Type B pancreatic cell (in vitro differentiated cells): ENCODE results near the gene TRPM3. TPM values are rescaled to one million over a fixed set of nuclear protein-coding genes. Genes with fewer than 3 reads are reported as not detected.
A peak's percentile ranks its signal among the peaks of the same experiment; 100 is the strongest.
"Not testable (repeated sequence)": the region's sequence is repeated elsewhere in the genome, so short reads cannot be mapped to it uniquely, and the experiment has no call there.

Experiments
- DNase-seq: peaks from one replicate; pipeline ENCODE4 v3.0.0; 2021; ENCODE audit warnings: mixed read lengths; ENCODE audit not compliant: unreplicated experiment; ENCODE audit errors: extremely low spot score
- H3K27ac Mint-ChIP-seq: 2 replicates; pipeline ENCODE4 v1.8.0; 2021; ENCODE audit warnings: mild to moderate bottlenecking, mixed read lengths
- H3K27me3 Mint-ChIP-seq: 2 replicates; pipeline ENCODE4 v1.8.0; 2021; ENCODE audit warnings: mixed read lengths
- H3K36me3 Mint-ChIP-seq: 2 replicates; pipeline ENCODE4 v1.8.0; 2021; ENCODE audit warnings: mixed read lengths
- H3K4me1 Mint-ChIP-seq: one replicate; pipeline ENCODE4 v1.8.0; 2021; ENCODE audit warnings: mixed read lengths; ENCODE audit not compliant: unreplicated experiment
- H3K4me3 Mint-ChIP-seq: 2 replicates; pipeline ENCODE4 v1.8.0; 2021; ENCODE audit warnings: mild to moderate bottlenecking, mixed read lengths
- H3K9me3 Mint-ChIP-seq: 2 replicates; pipeline ENCODE4 v1.8.0; 2021; ENCODE audit warnings: mixed read lengths
- CTCF ChIP-seq: fragments of 200-600 bp; sonication (generic); conservative IDR thresholded peaks from 2 replicates; pipeline ENCODE4 v1.5.0; 2021; ENCODE audit warnings: antibody characterized with exemption, mild to moderate bottlenecking
- total RNA-seq: library from RNA; stranded (reverse); gene quantifications from 2 replicates; pipeline ENCODE4 v1.2.1, GENCODE V29; 2021; ENCODE audit warnings: low replicate concordance

TRPM3 gene
- total RNA-seq, 1 donor from 2014 or later: 17.0 TPM

- DNase-seq: no peak
- H3K4me3 Mint-ChIP-seq: no peak overlapping the region
- no peaks in the 10 kb centered on the region for H3K9me3 Mint-ChIP-seq
- H3K36me3 Mint-ChIP-seq: no peaks in the 10 kb centered on the region
- H3K4me1 Mint-ChIP-seq: peaks cover 4% of the 10 kb centered on the region
- H3K27ac Mint-ChIP-seq: no peak overlapping the region
- no peak for TF ChIP-seq CTCF
- H3K27me3 Mint-ChIP-seq: no peaks in the 10 kb centered on the region
Observed at GRCh38 chr9:70630971-70631370, 490.4 kb downstream of the TRPM3 start.

- not testable (repeated sequence) for H3K27ac Mint-ChIP-seq, H3K27me3 Mint-ChIP-seq, DNase-seq, H3K9me3 Mint-ChIP-seq, H3K36me3 Mint-ChIP-seq, H3K4me1 Mint-ChIP-seq, H3K4me3 Mint-ChIP-seq
- peak; percentile 56 for TF ChIP-seq CTCF
Observed at GRCh38 chr9:70629080-70629685, 492.2 kb downstream of the TRPM3 start.

GRCh38 chr9:70625078-70625477, 496.3 kb downstream of the TRPM3 start:
- no peaks in the 10 kb centered on the region for H3K9me3 Mint-ChIP-seq
- H3K4me1 Mint-ChIP-seq: no peaks in the 10 kb centered on the region
- H3K27me3 Mint-ChIP-seq: no peaks in the 10 kb centered on the region
- H3K4me3 Mint-ChIP-seq: no peak overlapping the region
- no peak overlapping the region for H3K27ac Mint-ChIP-seq
- H3K36me3 Mint-ChIP-seq: no peaks in the 10 kb centered on the region
- no peak for DNase-seq
- no peak for TF ChIP-seq CTCF

DNA sequence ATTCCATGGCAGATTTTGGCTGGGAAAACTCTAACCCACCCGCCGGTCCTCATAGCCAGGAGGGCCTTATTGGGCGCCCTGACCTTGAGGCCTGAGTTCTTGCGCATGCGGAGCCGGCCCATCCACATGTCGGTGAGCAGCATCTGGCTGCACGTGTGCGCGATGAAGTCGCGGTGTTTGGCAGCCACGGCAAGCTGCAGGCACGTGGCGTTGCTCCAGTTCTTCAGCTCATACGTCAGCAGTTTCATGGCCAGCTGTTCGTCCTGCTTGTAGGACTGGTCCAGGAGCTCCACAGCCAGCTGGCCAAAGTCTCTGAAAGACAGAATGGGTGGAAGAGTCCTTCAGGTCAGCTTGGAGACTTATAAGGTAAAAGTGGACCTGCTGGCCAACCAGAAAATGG, 502.6 kb downstream of the TRPM3 start:
- H3K4me1 Mint-ChIP-seq: no peaks in the 10 kb centered on the region
- H3K36me3 Mint-ChIP-seq: no peaks in the 10 kb centered on the region
- no peak overlapping the region for H3K27ac Mint-ChIP-seq
- no peak for DNase-seq
- no peak for TF ChIP-seq CTCF
- H3K4me3 Mint-ChIP-seq: no peak overlapping the region
- no peaks in the 10 kb centered on the region for H3K9me3 Mint-ChIP-seq
- H3K27me3 Mint-ChIP-seq: no peaks in the 10 kb centered on the region

DNA sequence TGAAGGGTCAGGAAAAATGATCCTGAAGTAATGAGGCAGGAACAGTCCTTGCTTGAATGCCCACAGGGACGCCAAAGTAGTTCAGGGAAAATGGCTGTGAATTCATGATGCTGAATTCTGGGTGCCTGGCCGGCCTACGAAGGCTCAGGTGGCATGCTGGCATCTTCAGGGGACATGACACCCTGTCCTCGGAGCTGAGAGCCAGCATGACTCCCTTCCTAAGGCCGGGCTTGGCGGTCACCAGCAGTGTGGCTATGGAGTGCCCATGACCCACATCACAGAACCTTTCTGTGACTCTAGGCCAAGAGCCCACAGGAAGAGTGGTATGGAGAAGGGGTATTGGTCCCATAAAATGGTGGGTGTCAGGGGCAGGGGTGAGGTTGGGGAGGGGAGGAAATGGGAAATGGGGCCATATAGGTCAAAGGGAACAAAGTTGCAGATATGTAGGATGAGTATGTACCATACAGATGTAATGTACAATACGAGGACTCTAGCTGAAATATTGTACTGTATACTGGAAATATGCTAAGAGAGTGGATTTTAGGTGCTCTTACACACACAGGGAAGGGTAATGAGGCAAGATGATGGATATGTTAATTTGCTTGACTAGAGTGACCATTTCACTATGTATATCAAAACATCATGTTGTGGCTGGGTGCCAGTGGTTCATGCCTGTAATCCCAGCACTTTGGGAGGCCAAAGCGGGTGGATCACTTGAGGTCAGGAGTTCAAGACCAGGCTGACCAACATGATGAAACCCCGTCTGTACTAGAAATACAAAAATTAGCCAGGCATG, 504.2 kb downstream of the TRPM3 start:
- Mint-ChIP-seq H3K9me3 (no peaks in the 10 kb centered on the region), H3K36me3 (no peaks in the 10 kb centered on the region), H3K27ac (no peak overlapping the region), H3K27me3 (peaks cover 4% of the 10 kb centered on the region), H3K4me3 (no peak overlapping the region), H3K4me1 (no peaks in the 10 kb centered on the region)
- TF ChIP-seq CTCF: no peak
- no peak for DNase-seq
